Endothelial cell (in vitro differentiated cells): ENCODE results near the gene MICALL1. TPM values are rescaled to one million over a fixed set of nuclear protein-coding genes. Genes with fewer than 3 reads are reported as not detected.
A peak's percentile ranks its signal among the peaks of the same experiment; 100 is the strongest.

Experiments
- DNase-seq: peaks from one replicate; pipeline ENCODE4 v3.0.0; 2021; ENCODE audit warnings: low spot score
- H3K27ac Mint-ChIP-seq: one replicate; pipeline ENCODE4 v1.8.0; 2021; ENCODE audit warnings: mixed read lengths, inconsistent platforms; ENCODE audit not compliant: unreplicated experiment
- H3K27me3 Mint-ChIP-seq: one replicate; pipeline ENCODE4 v1.8.0; 2021; ENCODE audit warnings: mild to moderate bottlenecking, moderate library complexity, mixed read lengths, inconsistent platforms; ENCODE audit not compliant: unreplicated experiment
- H3K36me3 Mint-ChIP-seq: one replicate; pipeline ENCODE4 v1.8.0; 2021; ENCODE audit warnings: mild to moderate bottlenecking, low read depth, mixed read lengths, inconsistent platforms; ENCODE audit not compliant: unreplicated experiment
- H3K4me1 Mint-ChIP-seq: one replicate; pipeline ENCODE4 v1.8.0; 2021; ENCODE audit warnings: mild to moderate bottlenecking, mixed read lengths, inconsistent platforms; ENCODE audit not compliant: unreplicated experiment
- H3K4me3 Mint-ChIP-seq: one replicate; pipeline ENCODE4 v1.8.0; 2021; ENCODE audit warnings: mild to moderate bottlenecking, mixed read lengths, inconsistent platforms; ENCODE audit not compliant: unreplicated experiment
- H3K9me3 Mint-ChIP-seq: one replicate; pipeline ENCODE4 v1.8.0; 2021; ENCODE audit warnings: mixed read lengths, inconsistent platforms; ENCODE audit not compliant: unreplicated experiment
- total RNA-seq: library from RNA; stranded (reverse); fragmentation: NEBNext Ultra II Directional; extraction: Animal tissue kit (Norgen Biotek cat#: 25700); gene quantifications from one replicate; pipeline ENCODE4 v1.2.1, GENCODE V29; 2021; ENCODE audit not compliant: unreplicated experiment
- TF ChIP-seq, protein P1 (sequence below): fragments of 200-600 bp; sonication (generic); IDR thresholded peaks from one replicate; pipeline ENCODE4 v1.5.0; 2021; ENCODE audit warnings: antibody characterized with exemption; ENCODE audit not compliant: unreplicated experiment

Gene MICALL1
- total RNA-seq, 1 donor from 2014 or later = 124 TPM

DNA sequence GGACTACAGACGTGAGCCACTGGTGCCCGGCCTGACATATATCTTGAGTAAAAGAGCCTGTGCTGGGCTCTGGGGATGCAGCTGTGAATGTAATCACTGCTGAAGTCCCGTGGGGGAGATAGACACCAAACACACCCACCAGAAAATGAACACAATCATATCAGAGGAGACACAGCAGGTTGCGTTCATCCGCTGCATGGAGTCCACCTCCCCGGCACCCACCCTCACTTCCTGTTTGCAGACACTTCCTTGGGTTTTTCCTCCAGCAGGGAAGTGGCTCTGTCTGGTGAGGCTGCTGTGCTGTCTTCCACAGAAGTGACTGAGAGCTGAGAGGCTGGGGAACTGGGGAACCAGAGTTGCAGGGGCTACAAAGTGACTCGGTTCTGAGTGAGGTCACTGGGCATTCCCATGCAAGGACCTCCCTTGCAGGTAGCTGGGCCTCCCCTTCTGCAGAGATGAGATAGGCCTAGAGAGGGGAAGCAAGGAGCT is 7.2 kb downstream of the MICALL1 start:
- Mint-ChIP-seq H3K27ac (peak overlapping the region; percentile 89), H3K36me3 (peaks cover 20% of the 10 kb centered on the region), H3K4me1 (peaks cover 53% of the 10 kb centered on the region), H3K9me3 (no peaks in the 10 kb centered on the region), H3K4me3 (peak overlapping the region; percentile 77), H3K27me3 (peaks cover 4% of the 10 kb centered on the region)
- TF ChIP-seq, protein P1, sequence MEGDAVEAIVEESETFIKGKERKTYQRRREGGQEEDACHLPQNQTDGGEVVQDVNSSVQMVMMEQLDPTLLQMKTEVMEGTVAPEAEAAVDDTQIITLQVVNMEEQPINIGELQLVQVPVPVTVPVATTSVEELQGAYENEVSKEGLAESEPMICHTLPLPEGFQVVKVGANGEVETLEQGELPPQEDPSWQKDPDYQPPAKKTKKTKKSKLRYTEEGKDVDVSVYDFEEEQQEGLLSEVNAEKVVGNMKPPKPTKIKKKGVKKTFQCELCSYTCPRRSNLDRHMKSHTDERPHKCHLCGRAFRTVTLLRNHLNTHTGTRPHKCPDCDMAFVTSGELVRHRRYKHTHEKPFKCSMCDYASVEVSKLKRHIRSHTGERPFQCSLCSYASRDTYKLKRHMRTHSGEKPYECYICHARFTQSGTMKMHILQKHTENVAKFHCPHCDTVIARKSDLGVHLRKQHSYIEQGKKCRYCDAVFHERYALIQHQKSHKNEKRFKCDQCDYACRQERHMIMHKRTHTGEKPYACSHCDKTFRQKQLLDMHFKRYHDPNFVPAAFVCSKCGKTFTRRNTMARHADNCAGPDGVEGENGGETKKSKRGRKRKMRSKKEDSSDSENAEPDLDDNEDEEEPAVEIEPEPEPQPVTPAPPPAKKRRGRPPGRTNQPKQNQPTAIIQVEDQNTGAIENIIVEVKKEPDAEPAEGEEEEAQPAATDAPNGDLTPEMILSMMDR = no peak
- peak; percentile 56 for DNase-seq

DNA sequence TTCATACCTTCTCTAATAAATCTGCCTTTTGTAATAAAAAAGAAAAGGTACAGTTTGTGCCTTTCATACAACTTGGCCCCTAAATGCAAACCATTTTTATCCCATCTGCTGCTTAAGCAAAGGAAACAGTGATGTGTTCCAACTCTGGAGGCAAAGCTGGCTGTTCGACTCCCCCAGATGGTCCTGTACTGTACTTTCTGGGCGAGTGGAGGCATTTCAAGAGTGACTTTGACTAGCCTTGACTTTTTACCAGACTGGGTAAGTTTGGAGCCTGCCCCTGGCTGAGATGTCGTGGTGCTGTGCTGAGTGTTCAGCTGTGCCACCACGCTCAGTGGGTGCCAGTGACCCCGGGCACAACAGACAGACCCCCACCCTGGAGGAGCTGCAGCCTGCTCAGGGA is 10.2 kb downstream of the MICALL1 start:
- no peak for DNase-seq
- Mint-ChIP-seq H3K36me3 (peaks cover 21% of the 10 kb centered on the region), H3K9me3 (no peaks in the 10 kb centered on the region), H3K27me3 (peaks cover 4% of the 10 kb centered on the region), H3K4me3 (no peak overlapping the region), H3K4me1 (peaks cover 33% of the 10 kb centered on the region), H3K27ac (no peak overlapping the region)
- TF ChIP-seq, protein P1 = no peak

DNA sequence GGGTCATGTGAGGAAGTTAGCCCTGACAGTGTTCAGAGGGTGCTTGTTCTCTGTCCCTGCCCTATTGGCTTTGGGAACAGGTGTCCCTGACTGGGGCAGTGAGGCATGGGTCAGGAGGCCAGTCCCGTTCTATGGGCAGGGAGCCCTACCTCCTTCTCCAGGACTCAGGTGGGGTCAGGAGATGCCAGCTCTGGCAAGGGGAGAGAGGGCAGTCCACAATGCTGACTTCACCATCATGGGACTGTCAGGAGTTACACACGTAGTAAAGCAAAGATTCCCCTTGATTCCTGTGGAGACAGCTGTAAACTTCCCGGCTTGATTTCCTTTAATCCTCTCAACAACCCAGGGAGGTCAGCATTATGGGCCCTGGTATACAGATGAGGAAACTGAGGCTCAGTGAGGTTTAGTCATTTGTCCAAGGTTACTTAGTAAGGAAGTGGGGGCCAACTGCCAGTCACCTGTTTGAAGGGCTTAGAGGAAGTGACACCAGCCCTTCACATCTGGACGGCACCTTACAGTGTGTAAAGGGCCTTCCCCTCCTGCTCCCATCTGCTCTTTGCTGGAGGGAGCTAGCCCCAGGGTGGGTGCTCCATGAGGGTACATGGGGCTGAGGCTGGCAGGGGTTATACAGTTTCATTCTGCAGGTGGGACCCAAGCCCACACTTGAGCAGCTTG is 11.9 kb downstream of the MICALL1 start:
- no peak overlapping the region for H3K4me3 Mint-ChIP-seq
- H3K9me3 Mint-ChIP-seq = no peaks in the 10 kb centered on the region
- TF ChIP-seq, protein P1 = no peak
- peak overlapping the region; percentile 24 for H3K27ac Mint-ChIP-seq
- H3K4me1 Mint-ChIP-seq = peaks cover 18% of the 10 kb centered on the region
- no peak for DNase-seq
- peaks cover 3% of the 10 kb centered on the region for H3K27me3 Mint-ChIP-seq
- peaks cover 25% of the 10 kb centered on the region for H3K36me3 Mint-ChIP-seq

DNA sequence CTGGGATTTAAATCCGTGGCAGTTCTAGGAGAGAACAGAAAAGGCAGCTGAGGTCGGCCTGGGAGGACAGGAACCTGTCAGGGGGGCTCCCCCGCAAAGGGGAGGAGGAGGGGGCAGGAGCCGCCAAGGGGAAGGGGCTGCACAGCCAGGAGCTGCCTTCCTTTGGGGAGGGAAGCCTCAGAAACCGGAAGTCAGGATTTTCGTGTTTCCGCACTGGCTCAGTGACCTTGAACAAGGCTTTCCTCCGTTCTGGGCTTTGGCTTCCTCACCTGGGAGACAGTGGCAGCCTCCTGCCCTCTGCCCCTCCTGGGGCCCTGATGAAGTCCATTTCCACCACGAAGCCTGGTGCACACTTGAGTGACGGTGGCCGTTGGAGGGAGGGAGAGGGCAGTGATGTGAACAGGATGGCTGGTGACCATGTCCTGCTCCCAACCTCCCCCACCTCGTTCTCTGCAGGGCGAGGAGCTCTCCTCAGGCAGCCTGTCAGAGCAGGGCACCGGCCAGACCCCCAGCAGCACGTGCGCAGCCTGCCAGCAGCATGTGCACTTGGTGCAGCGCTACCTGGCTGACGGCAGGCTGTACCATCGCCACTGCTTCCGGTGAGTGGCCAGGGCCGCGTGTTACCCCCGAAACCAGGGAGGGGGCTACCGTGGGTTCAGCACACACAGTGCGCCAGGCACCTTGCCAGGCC is 12.6 kb downstream of the MICALL1 start:
- Mint-ChIP-seq H3K27ac (no peak overlapping the region), H3K4me1 (peaks cover 14% of the 10 kb centered on the region), H3K9me3 (no peaks in the 10 kb centered on the region), H3K36me3 (peaks cover 30% of the 10 kb centered on the region), H3K27me3 (peaks cover 3% of the 10 kb centered on the region), H3K4me3 (no peak overlapping the region)
- TF ChIP-seq, protein P1 = no peak
- peak; percentile 39 for DNase-seq

DNA sequence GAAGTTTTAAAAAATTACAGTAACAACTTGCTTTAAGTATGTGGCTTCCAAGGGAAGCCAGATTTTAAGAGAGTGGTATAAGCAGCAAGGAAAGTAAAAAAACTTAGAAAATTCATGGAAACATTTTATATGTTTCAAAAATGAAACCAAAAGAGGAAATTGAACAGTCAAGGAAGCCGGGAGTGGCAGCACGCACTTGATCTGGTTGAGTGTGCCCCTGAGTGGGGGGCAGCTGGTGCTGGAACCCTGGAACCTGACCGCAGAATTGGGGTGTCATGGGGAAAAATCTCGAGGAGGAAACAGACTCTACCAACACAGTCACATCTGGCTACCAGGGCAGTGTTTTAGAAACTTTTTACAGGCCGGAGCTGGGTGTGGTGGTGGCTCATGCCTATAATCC is 14.0 kb downstream of the MICALL1 start:
- TF ChIP-seq, protein P1 = no peak
- Mint-ChIP-seq H3K27me3 (peaks cover 1% of the 10 kb centered on the region), H3K4me1 (peaks cover 14% of the 10 kb centered on the region), H3K9me3 (no peaks in the 10 kb centered on the region), H3K4me3 (peak overlapping the region; percentile 19), H3K36me3 (peaks cover 35% of the 10 kb centered on the region), H3K27ac (no peak overlapping the region)
- DNase-seq = no peak
